ENCODE results near the gene CYS1.

DNA sequence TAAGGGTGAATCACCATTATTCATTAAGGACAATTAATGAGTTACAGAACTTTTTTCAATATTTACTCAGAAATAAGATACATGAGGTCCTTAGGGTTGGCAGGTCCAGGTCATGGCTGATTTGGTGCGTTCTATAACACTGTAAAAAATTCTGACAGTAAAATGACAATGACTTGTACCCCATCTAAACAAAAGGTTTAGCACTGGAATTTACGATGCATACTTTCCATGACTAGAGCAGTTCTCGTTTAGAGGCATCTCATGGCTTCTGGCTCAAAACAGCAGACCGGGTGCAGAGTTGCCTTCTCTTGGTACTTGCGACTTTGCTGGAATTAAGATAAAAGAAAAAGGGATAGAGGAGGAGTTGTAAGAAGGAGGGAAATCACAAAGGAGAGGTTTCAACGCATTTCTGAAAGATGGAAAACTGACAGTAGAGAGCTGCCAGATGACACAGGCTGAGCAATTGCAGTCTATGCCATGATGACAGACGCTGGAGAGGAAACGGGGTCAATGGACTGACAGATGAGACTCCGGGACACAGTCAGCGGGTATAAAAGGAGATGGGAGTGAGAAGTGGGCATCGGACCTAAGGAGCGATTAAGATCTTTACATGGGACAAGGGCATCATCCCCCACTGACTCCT, 4.1 kb upstream of the CYS1 start:
- TF ChIP-seq, protein P1, sequence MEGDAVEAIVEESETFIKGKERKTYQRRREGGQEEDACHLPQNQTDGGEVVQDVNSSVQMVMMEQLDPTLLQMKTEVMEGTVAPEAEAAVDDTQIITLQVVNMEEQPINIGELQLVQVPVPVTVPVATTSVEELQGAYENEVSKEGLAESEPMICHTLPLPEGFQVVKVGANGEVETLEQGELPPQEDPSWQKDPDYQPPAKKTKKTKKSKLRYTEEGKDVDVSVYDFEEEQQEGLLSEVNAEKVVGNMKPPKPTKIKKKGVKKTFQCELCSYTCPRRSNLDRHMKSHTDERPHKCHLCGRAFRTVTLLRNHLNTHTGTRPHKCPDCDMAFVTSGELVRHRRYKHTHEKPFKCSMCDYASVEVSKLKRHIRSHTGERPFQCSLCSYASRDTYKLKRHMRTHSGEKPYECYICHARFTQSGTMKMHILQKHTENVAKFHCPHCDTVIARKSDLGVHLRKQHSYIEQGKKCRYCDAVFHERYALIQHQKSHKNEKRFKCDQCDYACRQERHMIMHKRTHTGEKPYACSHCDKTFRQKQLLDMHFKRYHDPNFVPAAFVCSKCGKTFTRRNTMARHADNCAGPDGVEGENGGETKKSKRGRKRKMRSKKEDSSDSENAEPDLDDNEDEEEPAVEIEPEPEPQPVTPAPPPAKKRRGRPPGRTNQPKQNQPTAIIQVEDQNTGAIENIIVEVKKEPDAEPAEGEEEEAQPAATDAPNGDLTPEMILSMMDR (optimal IDR thresholded peaks at IDR 0.05 in 1 of 3, IDR thresholded peaks at IDR 0.05 in 1 of 3, conservative IDR thresholded peaks at IDR 0.05 in 1 of 3; ENCODE audit: extremely low read depth in 1 of 3, insufficient read depth in 2 of 3, low read length in 3 of 3) = no peak
- TF ChIP-seq EZH2 (IDR thresholded peaks at IDR 0.05; ENCODE audit: low read length) = no peak
